Pancreas (tissue), 10 donors: Measurements from ENCODE around the gene FOXP2. TPM values are rescaled to one million over a fixed set of nuclear protein-coding genes. Genes with fewer than 3 reads are reported as not detected.

Source experiments
- ATAC-seq, 4 donors: fragments of 200-7000 bp; cut with Tn5 transposase; one replicate each; pipeline versions ENCODE4 v1.8.0 to v1.9.1; 2020; ENCODE audit warnings: mild to moderate bottlenecking in 4 of 4, moderate library complexity in 4 of 4
- DNase-seq, 6 donors: peaks; one replicate each; pipeline ENCODE4 v3.0.0-alpha.2; 2020
- FAIRE-seq: peaks from 2 replicates; lab custom pipeline; 2012; peaks lifted over from hg19 to GRCh38; lab: Jason Lieb, UNC
- H3K27ac ChIP-seq, 4 donors: fragments of 200-600 bp; sonication (generic); 1 replicate in 3 of 4; 2 replicates in 1 of 4; pipeline versions ENCODE4 v1.5.0 to v1.8.0; 2020
- H3K27me3 ChIP-seq, 4 donors: fragments of 200-600 bp; one replicate each; pipeline ENCODE4 v1.8.0; 2021
- H3K36me3 ChIP-seq, 3 donors: fragments of 200-600 bp; sonication (generic) in 1 of 3; one replicate each; pipeline versions ENCODE4 v1.5.0 to v1.8.0; 2020 to 2021
- H3K4me1 ChIP-seq, 3 donors: fragments of 200-600 bp; one replicate each; pipeline ENCODE4 v1.8.0; 2021
- H3K4me3 ChIP-seq, 4 donors: fragments of 200-600 bp; sonication (generic) in 2 of 4; one replicate each; pipeline versions ENCODE4 v1.5.0 to v1.8.0; 2020 to 2021
- H3K9me3 ChIP-seq, 4 donors: fragments of 200-600 bp; one replicate each; pipeline ENCODE4 v1.8.0; 2021
- WGBS, 2 donors: extraction: QIAGEN DNeasy Blood & Tissue Kit; methylation state at CpG; one replicate each; pipeline ENCODE4 v1.1.7; 2013; 5-methylcytosine and 5-hydroxymethylcytosine counted together
- intact Hi-C, 3 donors: fragments of 100-400 bp; cut with DNase I; formaldehyde crosslinking; loops; one replicate each; pipeline versions ENCODE4 v1.11.1 to v1.14.2; 2022
- polyA plus RNA-seq, 2 donors: library from polyadenylated mRNA; stranded (reverse); fragments of 200-250 nt; gene quantifications; one replicate each; pipeline ENCODE4 v1.2.3, GENCODE V29; 2013
- total RNA-seq, 6 donors: library from RNA; stranded (reverse); fragmentation: NEBNext Ultra II Directional in 4 of 6; extraction: Animal tissue kit (Norgen Biotek cat#: 25700) in 4 of 6; gene quantifications; one replicate each; pipeline versions ENCODE4 v1.2.1 to v1.2.4, GENCODE V29; 2021 to 2023
- TF ChIP-seq, protein P1 (sequence below), 4 donors: fragments of 200-600 bp; sonication (generic) in 3 of 4; IDR thresholded peaks; one replicate each; pipeline versions ENCODE4 v1.5.0 to v1.8.0; 2021; ENCODE audit warnings: antibody characterized with exemption in 4 of 4
- donor health status: healthy with polysubstance abuse.
- donor health status: DM: no; HTN: no; CAD: no; lungs with moderate emphysema.
- donor health status: DM: no; HTN: no; CAD: no.
- donor health status: control.
- donor health status: control.
- donor health status: Bipolar disorder and iron deficiency.
- donor health status: DM: yes; HTN: yes; CAD: no.
- donor health status: DM: no; HTN: no; CAD: no.
- donor health status: DM: no; HTN: no; CAD: no.
- donor health status: DM: yes; HTN: yes; CAD: no.

The FOXP2 gene
- total and polyA plus RNA-seq, 8 donors: 2.7 to 12.6 (median 10.2) TPM

GRCh38 chr7:114444196-114444595 is 29.6 kb downstream of the FOXP2 start:
- intact Hi-C loops: no loop called here
- no peak overlapping the region for H3K27ac ChIP-seq

GRCh38 chr7:114450431-114450830 is 35.8 kb downstream of the FOXP2 start:
- Histone ChIP-seq H3K36me3 (no peaks in the 10 kb centered on the region), H3K4me1 (peaks cover 0 to 4% (median 0%) of the 10 kb centered on the region in 3 donors), H3K9me3 (no peaks in the 10 kb centered on the region), H3K4me3 (no peak overlapping the region), H3K27ac (no peak overlapping the region), H3K27me3 (no peaks in the 10 kb centered on the region)
- no peak for ATAC-seq
- TF ChIP-seq, protein P1, sequence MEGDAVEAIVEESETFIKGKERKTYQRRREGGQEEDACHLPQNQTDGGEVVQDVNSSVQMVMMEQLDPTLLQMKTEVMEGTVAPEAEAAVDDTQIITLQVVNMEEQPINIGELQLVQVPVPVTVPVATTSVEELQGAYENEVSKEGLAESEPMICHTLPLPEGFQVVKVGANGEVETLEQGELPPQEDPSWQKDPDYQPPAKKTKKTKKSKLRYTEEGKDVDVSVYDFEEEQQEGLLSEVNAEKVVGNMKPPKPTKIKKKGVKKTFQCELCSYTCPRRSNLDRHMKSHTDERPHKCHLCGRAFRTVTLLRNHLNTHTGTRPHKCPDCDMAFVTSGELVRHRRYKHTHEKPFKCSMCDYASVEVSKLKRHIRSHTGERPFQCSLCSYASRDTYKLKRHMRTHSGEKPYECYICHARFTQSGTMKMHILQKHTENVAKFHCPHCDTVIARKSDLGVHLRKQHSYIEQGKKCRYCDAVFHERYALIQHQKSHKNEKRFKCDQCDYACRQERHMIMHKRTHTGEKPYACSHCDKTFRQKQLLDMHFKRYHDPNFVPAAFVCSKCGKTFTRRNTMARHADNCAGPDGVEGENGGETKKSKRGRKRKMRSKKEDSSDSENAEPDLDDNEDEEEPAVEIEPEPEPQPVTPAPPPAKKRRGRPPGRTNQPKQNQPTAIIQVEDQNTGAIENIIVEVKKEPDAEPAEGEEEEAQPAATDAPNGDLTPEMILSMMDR (IDR thresholded peaks at IDR 0.05): no peak
- DNase-seq: no peak
- no peak for FAIRE-seq
- WGBS, 2 donors: 92 to 96% methylated on average over 2 of the region's 2 CpGs
- intact Hi-C loops: no loop called here

More at GRCh38 chr7:114444196-114444595, 29.6 kb downstream of the FOXP2 start:
- Histone ChIP-seq H3K36me3 (no peaks in the 10 kb centered on the region), H3K4me1 (no peaks in the 10 kb centered on the region), H3K9me3 (no peaks in the 10 kb centered on the region), H3K27me3 (no peaks in the 10 kb centered on the region), H3K4me3 (no peak overlapping the region)
- DNase-seq (no peak), FAIRE-seq (no peak), ATAC-seq (no peak)
- TF ChIP-seq, protein P1 (IDR thresholded peaks at IDR 0.05): no peak
- 93 to 94% methylated on average over 2 of the region's 2 CpGs for WGBS, 2 donors

DNA sequence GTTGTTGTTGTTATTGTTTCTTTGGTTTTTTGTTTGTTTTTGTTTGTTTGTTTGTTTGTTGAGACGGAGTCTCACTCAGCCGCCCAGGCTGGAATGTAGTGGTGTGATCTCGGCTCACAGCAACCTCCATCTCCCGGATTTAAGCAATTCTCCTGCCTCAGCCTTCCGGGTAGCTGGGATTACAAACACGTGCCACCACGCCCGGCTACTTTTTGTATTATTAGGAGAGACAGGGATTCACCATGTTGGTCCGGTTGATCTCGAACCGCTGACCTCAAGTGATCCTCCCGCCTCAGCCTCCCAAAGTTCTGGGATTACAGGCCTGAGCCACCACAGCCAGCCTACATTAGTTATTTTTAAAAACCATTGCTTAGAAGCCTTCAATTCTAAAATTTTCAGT is 45.0 kb downstream of the FOXP2 start:
- DNase-seq (no peak), FAIRE-seq (no peak), ATAC-seq (no peak)
- Histone ChIP-seq H3K27me3 (no peaks in the 10 kb centered on the region), H3K36me3 (no peaks in the 10 kb centered on the region), H3K4me3 (no peak overlapping the region), H3K9me3 (no peaks in the 10 kb centered on the region), H3K4me1 (peaks cover 0 to 6% (median 0%) of the 10 kb centered on the region in 3 donors), H3K27ac (no peak overlapping the region)
- TF ChIP-seq, protein P1 (IDR thresholded peaks at IDR 0.05): no peak
- WGBS, 2 donors: 96 to 99% methylated on average over 12 of the region's 12 CpGs
- intact Hi-C loops: no loop called here

DNA sequence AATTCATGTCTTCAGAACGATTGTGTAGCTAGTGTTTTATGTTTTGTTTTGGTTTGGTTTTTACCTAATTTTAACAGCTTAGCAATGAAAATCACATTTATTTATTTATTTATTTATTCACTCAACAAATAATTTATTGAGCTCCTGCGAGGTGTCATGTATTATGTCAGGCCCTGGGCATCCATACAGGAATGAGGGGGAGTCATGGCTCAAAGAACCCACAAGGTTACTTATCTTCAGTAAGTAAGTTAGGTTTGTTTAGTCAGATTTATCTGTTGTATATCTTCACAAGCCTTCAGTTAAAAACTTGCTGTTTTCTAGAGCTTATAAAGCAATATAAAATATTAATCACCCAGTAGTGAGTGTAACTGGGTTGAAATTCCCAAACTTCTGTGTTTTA is 45.4 kb downstream of the FOXP2 start:
- FAIRE-seq (no peak), DNase-seq (no peak), ATAC-seq (no peak)
- intact Hi-C loops: no loop called here
- Histone ChIP-seq H3K4me1 (peaks cover 0 to 6% (median 0%) of the 10 kb centered on the region in 3 donors), H3K4me3 (no peak overlapping the region), H3K27me3 (no peaks in the 10 kb centered on the region), H3K27ac (no peak overlapping the region), H3K36me3 (no peaks in the 10 kb centered on the region), H3K9me3 (no peaks in the 10 kb centered on the region)
- TF ChIP-seq, protein P1 (IDR thresholded peaks at IDR 0.05): no peak
- 65 to 79% methylated on average over 2 of the region's 2 CpGs for WGBS, 2 donors

DNA sequence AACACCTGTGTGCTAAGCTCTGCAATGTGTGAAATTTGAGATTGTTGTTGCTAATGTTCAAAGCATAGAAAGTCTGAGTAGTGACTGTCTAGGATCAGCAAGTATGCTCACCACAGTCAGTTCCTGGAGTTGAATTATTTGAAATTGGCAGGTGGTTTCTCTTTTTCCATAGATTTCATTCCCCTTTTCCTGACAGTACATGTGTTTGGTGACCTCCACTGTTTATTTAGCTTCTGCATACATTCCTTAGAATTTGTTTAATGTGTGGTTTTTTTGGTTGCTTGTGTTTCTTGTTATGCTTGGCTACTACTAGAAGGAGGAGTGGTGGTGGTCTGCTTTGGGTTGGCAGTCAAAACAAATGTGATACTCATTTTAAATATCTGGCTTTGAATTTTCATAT is 52.3 kb downstream of the FOXP2 start:
- FAIRE-seq (no peak), ATAC-seq (no peak), DNase-seq (no peak)
- Histone ChIP-seq H3K9me3 (no peaks in the 10 kb centered on the region), H3K27ac (no peak overlapping the region), H3K27me3 (no peaks in the 10 kb centered on the region), H3K4me1 (no peaks in the 10 kb centered on the region), H3K4me3 (no peak overlapping the region), H3K36me3 (no peaks in the 10 kb centered on the region)
- intact Hi-C loops: no loop called here
- TF ChIP-seq, protein P1 (IDR thresholded peaks at IDR 0.05): no peak
